ENCODE data around the gene PLD1.
"Not testable (repeated sequence)": the region's sequence is repeated elsewhere in the genome, so short reads cannot be mapped to it uniquely, and the experiment has no call there.

The PLD1 gene

GRCh38 chr3:171632766-171633165, 177.5 kb downstream of the PLD1 start:
- H3K4me3 ChIP-seq (replicated peaks; ENCODE audit: low read depth, low read length) = no peak overlapping the region
- TF ChIP-seq CTCF (IDR thresholded peaks at IDR 0.05; ENCODE audit: low read depth, low read length, missing control alignments) = no peak
- DNase-seq (ENCODE audit: extremely low read depth, low read depth) = no peak

DNA sequence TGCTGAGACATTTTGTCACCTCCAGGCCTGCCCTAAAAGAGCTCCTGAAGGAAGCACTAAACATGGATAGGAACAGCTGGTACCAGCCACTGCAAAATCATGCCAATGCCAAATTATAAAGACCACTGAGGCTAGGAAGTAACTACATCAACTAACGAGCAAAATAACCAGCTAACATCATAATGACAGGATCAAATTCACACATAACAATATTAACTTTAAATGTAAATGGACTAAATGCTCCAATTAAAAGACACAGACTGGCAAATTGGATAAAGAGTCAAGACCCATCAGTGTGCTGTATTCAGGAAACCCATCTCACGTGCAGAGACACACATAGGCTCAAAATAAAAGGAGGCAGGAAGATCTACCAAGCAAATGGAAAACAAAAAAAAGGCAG, 183.5 kb downstream of the PLD1 start:
- DNase-seq (ENCODE audit: extremely low read depth, low read depth); H3K4me3 ChIP-seq (replicated peaks; ENCODE audit: low read depth, low read length): not testable (repeated sequence)

DNA sequence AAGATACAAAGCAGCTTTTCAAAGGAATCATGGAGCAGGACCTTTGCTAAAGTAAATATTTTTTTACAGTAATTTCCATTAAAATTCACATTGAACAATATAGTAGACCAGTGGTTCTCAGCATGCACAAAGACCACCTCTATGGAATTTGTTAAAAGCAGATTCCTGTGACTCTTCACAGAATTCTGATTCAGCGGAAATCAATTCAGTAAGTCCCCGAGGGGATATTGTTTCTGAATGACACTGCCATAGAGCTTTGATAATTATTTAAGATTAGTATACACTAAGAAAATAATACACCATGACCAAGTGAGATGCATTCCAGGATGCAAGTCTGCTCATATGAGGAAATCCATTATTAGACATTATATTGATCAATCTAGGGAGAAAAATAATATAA, 188.2 kb downstream of the PLD1 start:
- TF ChIP-seq CTCF (IDR thresholded peaks at IDR 0.05; ENCODE audit: low read depth, low read length, missing control alignments) = no peak
- no peak for DNase-seq (ENCODE audit: extremely low read depth, low read depth)
- H3K4me3 ChIP-seq (replicated peaks; ENCODE audit: low read depth, low read length) = no peak overlapping the region

GRCh38 chr3:171620825-171621434, 189.4 kb downstream of the PLD1 start:
- no peak overlapping the region for H3K4me3 ChIP-seq (replicated peaks; ENCODE audit: low read depth, low read length)
- DNase-seq (ENCODE audit: extremely low read depth, low read depth) = no peak
- TF ChIP-seq CTCF (IDR thresholded peaks at IDR 0.05; ENCODE audit: low read depth, low read length, missing control alignments) = no peak

GRCh38 chr3:171616798-171617197, 193.5 kb downstream of the PLD1 start:
- no peak overlapping the region for H3K4me3 ChIP-seq (replicated peaks; ENCODE audit: low read depth, low read length)
- no peak for TF ChIP-seq CTCF (IDR thresholded peaks at IDR 0.05; ENCODE audit: low read depth, low read length, missing control alignments)
- no peak for DNase-seq (ENCODE audit: extremely low read depth, low read depth)

GRCh38 chr3:171615686-171616085, 194.6 kb downstream of the PLD1 start:
- TF ChIP-seq CTCF (IDR thresholded peaks at IDR 0.05; ENCODE audit: low read depth, low read length, missing control alignments) = no peak
- no peak for DNase-seq (ENCODE audit: extremely low read depth, low read depth)
- no peak overlapping the region for H3K4me3 ChIP-seq (replicated peaks; ENCODE audit: low read depth, low read length)

- DNase-seq (ENCODE audit: extremely low read depth, low read depth) = no peak
- no peak for TF ChIP-seq CTCF (IDR thresholded peaks at IDR 0.05; ENCODE audit: low read depth, low read length, missing control alignments)
- no peak overlapping the region for H3K4me3 ChIP-seq (replicated peaks; ENCODE audit: low read depth, low read length)
Measured at GRCh38 chr3:171615281-171615680, 195.0 kb downstream of the PLD1 start.

Measured in HFF-Myc (cell line).